ENCODE data around the gene RASAL2.

GRCh38 chr1:178150610-178151009, 56.7 kb downstream of the RASAL2 start:
- TF ChIP-seq CTCF (conservative IDR thresholded peaks at IDR 0.05; ENCODE audit: low read depth, low read length) (no peak), CHD1 (IDR thresholded peaks at IDR 0.05; ENCODE audit: low read depth, low read length) (no peak), CEBPB (IDR thresholded peaks at IDR 0.05; ENCODE audit: low read depth, low read length) (no peak), SMC3 (IDR thresholded peaks at IDR 0.05; ENCODE audit: low read depth, low read length) (no peak), BHLHE40 (IDR thresholded peaks at IDR 0.05; ENCODE audit: low read depth, low read length) (no peak), POLR2A (IDR thresholded peaks at IDR 0.05; ENCODE audit: low read depth, low read length) (no peak), MXI1 (IDR thresholded peaks at IDR 0.05; ENCODE audit: borderline replicate concordance, low read depth, low read length) (no peak), RAD21 (IDR thresholded peaks at IDR 0.05; ENCODE audit: low read length) (no peak), NFE2L2 (IDR thresholded peaks at IDR 0.05; ENCODE audit: low read depth, low read length) (no peak), RCOR1 (IDR thresholded peaks at IDR 0.05; ENCODE audit: insufficient replicate concordance, low read length) (no peak), MAZ (IDR thresholded peaks at IDR 0.05; ENCODE audit: borderline replicate concordance, low read depth, low read length) (no peak), RFX5 (IDR thresholded peaks at IDR 0.05; ENCODE audit: low read depth, low read length) (no peak), ELK1 (IDR thresholded peaks at IDR 0.05; ENCODE audit: borderline replicate concordance, low read depth, low read length) (no peak)
- TF ChIP-seq, protein P1, sequence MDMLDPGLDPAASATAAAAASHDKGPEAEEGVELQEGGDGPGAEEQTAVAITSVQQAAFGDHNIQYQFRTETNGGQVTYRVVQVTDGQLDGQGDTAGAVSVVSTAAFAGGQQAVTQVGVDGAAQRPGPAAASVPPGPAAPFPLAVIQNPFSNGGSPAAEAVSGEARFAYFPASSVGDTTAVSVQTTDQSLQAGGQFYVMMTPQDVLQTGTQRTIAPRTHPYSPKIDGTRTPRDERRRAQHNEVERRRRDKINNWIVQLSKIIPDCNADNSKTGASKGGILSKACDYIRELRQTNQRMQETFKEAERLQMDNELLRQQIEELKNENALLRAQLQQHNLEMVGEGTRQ (IDR thresholded peaks at IDR 0.05; ENCODE audit: low read depth, low read length): no peak
